ENCODE measurements around the gene CHN1.

The CHN1 gene

GRCh38 chr2:174775571-174775980 lies 229.6 kb downstream of the CHN1 start:
- no peak for TF ChIP-seq CTCF (IDR thresholded peaks at IDR 0.05; ENCODE audit: low read depth, low read length, missing control alignments)
- DNase-seq, result no peak
- Histone ChIP-seq H3K27ac (no peak overlapping the region), H3K4me3 (ENCODE audit: low read depth, low read length) (no peak overlapping the region), H3K27me3 (replicated peaks) (no peaks in the 10 kb centered on the region), H3K36me3 (replicated peaks) (no peaks in the 10 kb centered on the region)
- in situ Hi-C loops (cut with HindIII; ENCODE audit: low pct_ligation_motif_present, low sequenced_read_pairs), result loop anchor here (10.0 kb wide), 1 partner anchor 209 kb away; no protein-coding TSS in a partner anchor

DNA sequence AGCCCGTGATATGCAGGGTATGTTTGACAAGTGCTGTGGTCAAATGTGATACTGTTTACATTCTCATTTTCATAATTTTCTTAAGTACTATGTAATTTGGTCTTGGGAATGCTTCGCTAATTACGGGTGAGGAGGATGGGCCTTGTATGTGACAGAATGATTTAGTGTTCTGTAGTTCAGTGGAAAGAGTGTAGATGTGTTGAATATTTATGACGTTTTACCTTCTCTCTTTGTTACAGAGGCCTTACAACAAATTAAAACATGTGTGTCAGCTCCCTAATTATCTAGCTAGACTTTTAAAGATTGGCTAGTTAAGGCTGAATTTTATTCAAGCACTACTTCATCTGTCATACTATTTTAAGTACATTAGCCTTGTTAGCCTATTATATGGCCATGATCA lies 230.3 kb downstream of the CHN1 start:
- H3K27me3 ChIP-seq (replicated peaks), result no peaks in the 10 kb centered on the region
- no peak for TF ChIP-seq CTCF (IDR thresholded peaks at IDR 0.05; ENCODE audit: low read depth, low read length, missing control alignments)
- no peak overlapping the region for H3K27ac ChIP-seq
- H3K36me3 ChIP-seq (replicated peaks), result no peaks in the 10 kb centered on the region
- DNase-seq, result no peak
- in situ Hi-C loops (cut with HindIII; ENCODE audit: low pct_ligation_motif_present, low sequenced_read_pairs), result loop anchor here (10.0 kb wide), 1 partner anchor 210 kb away; no protein-coding TSS in a partner anchor
- H3K4me3 ChIP-seq (ENCODE audit: low read depth, low read length), result no peak overlapping the region

GRCh38 chr2:174773215-174773614 lies 232.0 kb downstream of the CHN1 start:
- H3K27ac ChIP-seq, result no peak overlapping the region
- no peaks in the 10 kb centered on the region for H3K36me3 ChIP-seq (replicated peaks)
- in situ Hi-C loops (cut with HindIII; ENCODE audit: low pct_ligation_motif_present, low sequenced_read_pairs), result loop anchor here (10.0 kb wide), 1 partner anchor 212 kb away; no protein-coding TSS in a partner anchor
- H3K27me3 ChIP-seq (replicated peaks), result no peaks in the 10 kb centered on the region
- no peak for TF ChIP-seq CTCF (IDR thresholded peaks at IDR 0.05; ENCODE audit: low read depth, low read length, missing control alignments)
- H3K4me3 ChIP-seq (ENCODE audit: low read depth, low read length), result no peak overlapping the region
- no peak for DNase-seq

GRCh38 chr2:174772472-174772801 lies 232.7 kb downstream of the CHN1 start:
- TF ChIP-seq CTCF (IDR thresholded peaks at IDR 0.05; ENCODE audit: low read depth, low read length, missing control alignments), result no peak
- in situ Hi-C loops (cut with HindIII; ENCODE audit: low pct_ligation_motif_present, low sequenced_read_pairs), result loop anchor here (10.0 kb wide), 1 partner anchor 212 kb away; no protein-coding TSS in a partner anchor
- no peaks in the 10 kb centered on the region for H3K27me3 ChIP-seq (replicated peaks)
- H3K27ac ChIP-seq, result no peak overlapping the region
- no peaks in the 10 kb centered on the region for H3K36me3 ChIP-seq (replicated peaks)
- H3K4me3 ChIP-seq (ENCODE audit: low read depth, low read length), result no peak overlapping the region
- no peak for DNase-seq

DNA sequence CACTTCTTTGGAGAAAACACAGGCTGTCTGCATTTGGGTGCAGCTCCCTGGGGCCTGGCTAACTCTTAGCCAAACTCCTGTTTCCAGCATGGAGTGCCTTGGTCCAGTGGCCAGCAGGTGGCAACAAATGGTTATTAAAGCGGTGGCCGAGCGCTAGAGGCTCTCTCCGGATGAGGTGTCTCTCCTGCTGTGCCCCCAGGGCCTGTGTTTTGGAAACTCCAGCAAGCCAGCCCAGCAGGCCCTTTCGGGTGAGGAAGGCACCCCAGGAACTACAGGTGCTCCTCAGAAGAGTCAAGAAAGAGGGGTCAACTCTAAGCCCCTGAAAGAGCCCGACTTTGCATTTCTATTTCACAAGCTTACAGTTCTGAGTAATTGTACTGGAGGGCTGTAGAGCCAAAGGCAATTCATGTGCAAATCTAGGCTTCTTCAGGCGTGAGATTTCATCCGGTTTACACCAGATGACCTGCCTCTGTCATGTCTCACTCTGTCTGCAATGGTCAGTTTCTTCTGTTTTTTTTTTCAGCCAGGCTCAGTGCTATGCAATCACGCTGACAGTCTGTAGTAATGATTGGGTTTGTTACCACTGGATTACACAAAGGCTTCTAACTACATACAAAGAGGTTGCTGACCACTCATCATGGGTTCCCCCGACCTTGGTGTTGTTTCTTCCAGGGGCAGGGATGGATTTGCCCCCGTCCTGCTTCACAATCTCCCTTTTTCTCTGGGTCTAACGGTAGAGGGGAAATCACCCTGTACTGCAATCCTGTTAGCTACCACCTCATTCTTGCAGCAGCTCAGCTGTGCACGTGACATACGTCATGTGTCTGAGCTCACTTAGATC lies 233.3 kb downstream of the CHN1 start:
- TF ChIP-seq CTCF (IDR thresholded peaks at IDR 0.05; ENCODE audit: low read depth, low read length, missing control alignments), result peak; percentile 92
- Histone ChIP-seq H3K36me3 (replicated peaks) (no peaks in the 10 kb centered on the region), H3K27me3 (replicated peaks) (no peaks in the 10 kb centered on the region), H3K27ac (no peak overlapping the region), H3K4me3 (ENCODE audit: low read depth, low read length) (no peak overlapping the region)
- DNase-seq, result peak; percentile 77
- in situ Hi-C loops (cut with HindIII; ENCODE audit: low pct_ligation_motif_present, low sequenced_read_pairs), result loop anchor here (10.0 kb wide), 1 partner anchor 213 kb away; no protein-coding TSS in a partner anchor

All from brain microvascular endothelial cell (primary cell).